Adrenal gland (tissue), 12 donors: ENCODE results near the gene TSPAN3. TPM values are rescaled to one million over a fixed set of nuclear protein-coding genes. Genes with fewer than 3 reads are reported as not detected.

ENCODE experiments used
- DNase-seq, 7 donors: peaks; one replicate each; pipeline ENCODE4 v3.0.0-alpha.2; 2019 to 2020
- H3K27ac ChIP-seq, 5 donors: fragments of 200-600 bp; sonication (generic) in 4 of 5; 1 replicate in 3 of 5; 2 replicates in 2 of 5; pipeline versions ENCODE4 v1.5.1 to v1.8.0; 2016 to 2020; ENCODE audit warnings: mild to moderate bottlenecking in 1 of 5
- H3K27me3 ChIP-seq: fragments of 200-600 bp; 2 replicates; pipeline ENCODE4 v1.8.0; 2021
- H3K36me3 ChIP-seq, 2 donors: fragments of 200-600 bp; replicated peaks in 1 of 2; 1 replicate in 1 of 2; 2 replicates in 1 of 2; pipeline versions ENCODE4 v1.5.1 to v1.8.0; 2018 to 2022
- H3K4me1 ChIP-seq, 2 donors: fragments of 200-600 bp; replicated peaks in 1 of 2; 1 replicate in 1 of 2; 2 replicates in 1 of 2; pipeline versions ENCODE4 v1.5.1 to v1.8.0; 2018 to 2021
- H3K4me3 ChIP-seq, 4 donors: fragments of 200-600 bp; sonication (generic) in 3 of 4; one replicate each; pipeline ENCODE4 v1.5.1; 2016 to 2018
- H3K9me3 ChIP-seq, 3 donors: fragments of 200-600 bp; sonication (generic) in 1 of 3; replicated peaks in 1 of 3; 1 replicate in 2 of 3; 2 replicates in 1 of 3; pipeline versions ENCODE4 v1.5.1 to v1.8.0; 2016 to 2021
- POLR2A ChIP-seq, 2 donors: fragments of 450-650 bp; IDR thresholded peaks; one replicate each; pipeline ENCODE4 v1.6.1; 2017; ENCODE audit warnings: antibody characterized with exemption in 2 of 2, mild to moderate bottlenecking in 2 of 2, moderate library complexity in 1 of 2
- WGBS, 4 donors: extraction: QIAGEN DNeasy Blood & Tissue Kit in 2 of 4; methylation state at CpG; one replicate each; pipeline versions ENCODE4 v1.1.5 to v1.1.7; 2013 to 2017; 5-methylcytosine and 5-hydroxymethylcytosine counted together
- intact Hi-C, 2 donors: fragments of 100-400 bp; cut with DNase I; formaldehyde crosslinking; loops; one replicate each; pipeline versions ENCODE4 v1.14.1 to v1.15.0; 2022 to 2023
- polyA plus RNA-seq, 3 donors: library from polyadenylated mRNA; stranded (reverse); fragments of 200-250 nt in 2 of 3; fragments of 350-450 nt in 1 of 3; fragmentation: Illumina TruSeq in 1 of 3; extraction: RNeasy Lipid Tissue Mini Kit (QIAGEN cat#74804) in 1 of 3; gene quantifications; one replicate each; pipeline ENCODE4 v1.2.3, GENCODE V29; 2013 to 2014
- total RNA-seq, 9 donors: library from RNA; depleted of rRNA in 4 of 9; stranded (reverse); fragments of >200 nt in 4 of 9; fragments of 120-200 nt in 1 of 9; fragmentation: NEBNext Ultra II Directional in 1 of 9; extraction: Animal tissue kit (Norgen Biotek cat#: 25700) in 1 of 9; gene quantifications; one replicate each; pipeline versions ENCODE4 v1.1.0 to v1.2.4, GENCODE V29; 2013 to 2023
- TF ChIP-seq, protein P1 (sequence below), 6 experiments: fragments of 450-650 bp in 4 of 6; fragments of 200-600 bp in 2 of 6; sonication (generic) in 1 of 6; IDR thresholded peaks; 1 replicate in 5 of 6; 2 replicates in 1 of 6; pipeline versions ENCODE4 v1.5.1 to v1.8.0; 2016 to 2021; ENCODE audit warnings: antibody characterized with exemption in 6 of 6, mild to moderate bottlenecking in 2 of 6, moderate library complexity in 1 of 6
- donor health status: healthy with polysubstance abuse.
- donor health status: Bipolar disorder and iron deficiency.
- donor health status: DM: yes; HTN: yes; CAD: no.
- donor health status: DM: no; HTN: no; CAD: no.
- donor health status: DM: no; HTN: no; CAD: no.
- donor health status: DM: yes; HTN: yes; CAD: no.

Gene TSPAN3
- total and polyA plus RNA-seq, 12 donors = 129 to 464 (median 229) TPM

DNA sequence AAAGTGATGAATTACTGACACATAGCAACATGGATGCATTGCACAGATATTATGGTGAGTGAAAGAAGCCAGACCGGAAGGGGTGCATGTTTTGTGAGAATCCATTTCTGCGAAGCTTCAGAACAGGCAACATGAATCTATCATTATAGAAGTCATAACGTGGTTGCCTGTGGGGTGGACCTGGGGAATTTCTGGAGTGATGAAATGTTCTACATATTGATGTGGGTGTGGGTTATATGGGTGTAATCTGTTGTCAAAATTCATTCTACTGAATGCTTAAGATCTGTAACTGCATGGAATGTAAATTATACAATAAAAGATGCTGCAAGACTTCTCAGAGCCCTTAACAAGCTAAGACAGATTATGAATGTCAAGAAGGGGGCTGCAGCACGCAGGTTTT, 25.2 kb upstream of the TSPAN3 start:
- WGBS, 4 donors = 75 to 82% (median 80%) methylated on average over 4 of the region's 4 CpGs
- TF ChIP-seq, protein P1, sequence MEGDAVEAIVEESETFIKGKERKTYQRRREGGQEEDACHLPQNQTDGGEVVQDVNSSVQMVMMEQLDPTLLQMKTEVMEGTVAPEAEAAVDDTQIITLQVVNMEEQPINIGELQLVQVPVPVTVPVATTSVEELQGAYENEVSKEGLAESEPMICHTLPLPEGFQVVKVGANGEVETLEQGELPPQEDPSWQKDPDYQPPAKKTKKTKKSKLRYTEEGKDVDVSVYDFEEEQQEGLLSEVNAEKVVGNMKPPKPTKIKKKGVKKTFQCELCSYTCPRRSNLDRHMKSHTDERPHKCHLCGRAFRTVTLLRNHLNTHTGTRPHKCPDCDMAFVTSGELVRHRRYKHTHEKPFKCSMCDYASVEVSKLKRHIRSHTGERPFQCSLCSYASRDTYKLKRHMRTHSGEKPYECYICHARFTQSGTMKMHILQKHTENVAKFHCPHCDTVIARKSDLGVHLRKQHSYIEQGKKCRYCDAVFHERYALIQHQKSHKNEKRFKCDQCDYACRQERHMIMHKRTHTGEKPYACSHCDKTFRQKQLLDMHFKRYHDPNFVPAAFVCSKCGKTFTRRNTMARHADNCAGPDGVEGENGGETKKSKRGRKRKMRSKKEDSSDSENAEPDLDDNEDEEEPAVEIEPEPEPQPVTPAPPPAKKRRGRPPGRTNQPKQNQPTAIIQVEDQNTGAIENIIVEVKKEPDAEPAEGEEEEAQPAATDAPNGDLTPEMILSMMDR (IDR thresholded peaks at IDR 0.05) = no peak
- TF ChIP-seq POLR2A (IDR thresholded peaks at IDR 0.05) = no peak
- peak in 1 of 7 donors; percentile 4 for DNase-seq
- H3K27me3 ChIP-seq = no peaks in the 10 kb centered on the region
- intact Hi-C loops = no loop called here
- no peaks in the 10 kb centered on the region for H3K9me3 ChIP-seq
- no peaks in the 10 kb centered on the region for H3K4me1 ChIP-seq
- no peak overlapping the region for H3K27ac ChIP-seq
- no peaks in the 10 kb centered on the region for H3K36me3 ChIP-seq
- no peak overlapping the region for H3K4me3 ChIP-seq

DNA sequence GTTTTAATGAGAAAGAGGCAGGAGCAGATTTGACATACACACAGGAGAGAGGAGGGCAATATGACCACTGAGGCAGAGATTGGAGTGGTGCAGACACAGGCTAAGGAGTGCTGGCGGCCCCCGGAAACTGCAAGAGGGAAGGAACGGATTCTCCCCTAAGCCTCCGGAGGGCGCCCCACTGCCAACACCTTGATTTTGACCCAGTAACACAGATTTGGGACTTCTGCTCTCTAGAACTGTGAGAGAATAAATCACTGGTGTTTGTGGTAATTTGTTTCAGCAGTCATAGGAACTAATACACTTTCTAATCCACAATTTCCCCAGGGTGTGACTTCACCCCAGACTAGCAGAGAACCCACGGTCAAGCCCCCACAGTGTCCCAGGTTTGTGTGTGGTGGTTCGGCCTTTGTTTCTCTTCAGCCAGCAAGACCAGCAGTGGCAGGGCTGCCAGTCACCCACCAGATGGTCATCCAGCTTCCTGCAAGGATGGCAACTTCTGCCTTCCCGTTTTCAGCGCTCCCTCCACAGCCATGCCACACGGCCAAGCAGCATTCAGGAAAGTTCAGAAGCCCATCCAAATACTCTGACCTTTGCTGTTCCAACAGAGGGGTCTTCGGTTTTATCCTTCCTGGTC, 23.6 kb upstream of the TSPAN3 start:
- 68 to 90% (median 83%) methylated on average over 9 to 11 of the region's 11 CpGs for WGBS, 4 donors
- Histone ChIP-seq H3K4me1 (no peaks in the 10 kb centered on the region), H3K27me3 (no peaks in the 10 kb centered on the region), H3K9me3 (no peaks in the 10 kb centered on the region), H3K4me3 (no peak overlapping the region), H3K27ac (no peak overlapping the region), H3K36me3 (no peaks in the 10 kb centered on the region)
- peak in 1 of 7 donors; percentile 38 for DNase-seq
- no peak for TF ChIP-seq POLR2A (IDR thresholded peaks at IDR 0.05)
- TF ChIP-seq, protein P1 (IDR thresholded peaks at IDR 0.05) = no peak
- intact Hi-C loops = no loop called here

GRCh38 chr15:77093436-77093835, 22.5 kb upstream of the TSPAN3 start:
- H3K27ac ChIP-seq = no peak overlapping the region
- H3K4me3 ChIP-seq = no peak overlapping the region
- no peaks in the 10 kb centered on the region for H3K27me3 ChIP-seq
- intact Hi-C loops = no loop called here
- H3K36me3 ChIP-seq = no peaks in the 10 kb centered on the region
- DNase-seq = no peak
- TF ChIP-seq, protein P1 (IDR thresholded peaks at IDR 0.05) = no peak
- no peak for TF ChIP-seq POLR2A (IDR thresholded peaks at IDR 0.05)
- 87 to 97% (median 90%) methylated on average over 1 of the region's 1 CpG for WGBS, 4 donors
- no peaks in the 10 kb centered on the region for H3K4me1 ChIP-seq
- no peaks in the 10 kb centered on the region for H3K9me3 ChIP-seq

- no peaks in the 10 kb centered on the region for H3K4me1 ChIP-seq
- intact Hi-C loops = no loop called here
- no peaks in the 10 kb centered on the region for H3K9me3 ChIP-seq
- H3K27me3 ChIP-seq = no peaks in the 10 kb centered on the region
- H3K4me3 ChIP-seq = no peak overlapping the region
- H3K27ac ChIP-seq = no peak overlapping the region
- WGBS, 4 donors = 81 to 96% (median 90%) methylated on average over 2 of the region's 2 CpGs
- H3K36me3 ChIP-seq = no peaks in the 10 kb centered on the region
- DNase-seq = peak in 1 of 7 donors; percentile 14
- TF ChIP-seq, protein P1 (IDR thresholded peaks at IDR 0.05) = no peak
- TF ChIP-seq POLR2A (IDR thresholded peaks at IDR 0.05) = no peak
These were observed 20.2 kb upstream of the TSPAN3 start for GRCh38 chr15:77091097-77091496.
